A673 (cell line): ENCODE measurements around the gene TRIM32. TPM values are rescaled to one million over a fixed set of nuclear protein-coding genes. Genes with fewer than 3 reads are reported as not detected.

Experiments
- BruUV-seq: library from RNA; stranded (reverse); fragments of 400-500 nt; replicated peaks from 2 replicates; lab custom pipeline; 2021; lab: Mats Ljungman, UMichigan
- CTCF ChIA-PET: fragments of 300-600 bp; sonication (Branson Sonifier 250); formaldehyde crosslinking; loops from one replicate; lab custom pipeline; 2022; ENCODE audit warnings: antibody characterized with exemption; lab: Charles Lee
- POLR2A ChIA-PET: fragments of 300-600 bp; sonication (Branson Sonifier 250); formaldehyde crosslinking; loops from one replicate; lab custom pipeline; 2022; ENCODE audit warnings: antibody characterized with exemption; ENCODE audit not compliant: low non-redundant PET; lab: Charles Lee
- DNase-seq: peaks from one replicate; pipeline ENCODE4 v3.0.0-alpha.2; 2015; ENCODE audit warnings: low spot score
- H3K27ac ChIP-seq: fragments of 200-600 bp; sonication (generic); 2 replicates; pipeline ENCODE4 v1.5.1; 2016; ENCODE audit warnings: mixed run types, low read depth, mild to moderate bottlenecking, mixed read lengths, antibody characterized with exemption, low read length; ENCODE audit not compliant: poor library complexity, severe bottlenecking
- H3K27me3 ChIP-seq: fragments of 200-600 bp; sonication (generic); replicated peaks from 2 replicates; pipeline ENCODE4 v1.6.1; 2017; ENCODE audit warnings: mixed run types, low read depth, mild to moderate bottlenecking, mixed read lengths, antibody characterized with exemption, low read length; ENCODE audit not compliant: insufficient read depth, poor library complexity
- H3K36me3 ChIP-seq: fragments of 200-600 bp; sonication (generic); 2 replicates; pipeline ENCODE4 v1.6.1; 2016; ENCODE audit warnings: mixed run types, mild to moderate bottlenecking, mixed read lengths, antibody characterized with exemption, low read length; ENCODE audit not compliant: insufficient read depth, poor library complexity, severe bottlenecking
- H3K4me1 ChIP-seq: fragments of 200-600 bp; sonication (generic); 2 replicates; pipeline ENCODE4 v1.6.1; 2017; ENCODE audit warnings: mixed run types, mild to moderate bottlenecking, mixed read lengths, antibody characterized with exemption, low read length; ENCODE audit not compliant: insufficient read depth, poor library complexity, severe bottlenecking
- H3K4me3 ChIP-seq: fragments of 200-600 bp; sonication (generic); 2 replicates; pipeline ENCODE4 v1.5.1; 2016; ENCODE audit warnings: low read depth, mixed run types, mild to moderate bottlenecking, mixed read lengths, low read length; ENCODE audit not compliant: poor library complexity, severe bottlenecking
- H3K9me3 ChIP-seq: fragments of 200-600 bp; sonication (generic); 2 replicates; pipeline ENCODE4 v1.6.1; 2016; ENCODE audit warnings: mixed run types, low read depth, mild to moderate bottlenecking, mixed read lengths, antibody characterized with exemption, low read length; ENCODE audit not compliant: poor library complexity, severe bottlenecking
- EZH2 ChIP-seq: fragments of 200-600 bp; sonication (generic); IDR thresholded peaks from 2 replicates; pipeline ENCODE4 v1.6.1; 2017; ENCODE audit warnings: borderline replicate concordance, low read depth, mild to moderate bottlenecking, mixed read lengths, antibody characterized with exemption, low read length; ENCODE audit not compliant: poor library complexity, severe bottlenecking
- intact Hi-C: fragments of 100-400 bp; cut with micrococcal nuclease; formaldehyde crosslinking; loops from one replicate; pipeline ENCODE4 v1.10.0; 2022; ENCODE audit not compliant: unreplicated experiment
- total RNA-seq: library from RNA; stranded (reverse); gene quantifications from 2 replicates; pipeline ENCODE4 v1.2.3, GENCODE V29; 2021
- TF ChIP-seq, protein P1 (sequence below): fragments of 300-800, 200-600 bp; sonication (generic); conservative IDR thresholded peaks from 2 replicates; pipeline ENCODE4 v1.5.1; 2017; ENCODE audit warnings: low read depth, mild to moderate bottlenecking, antibody characterized with exemption, low read length, moderate library complexity, mixed read lengths

TRIM32 gene
- total RNA-seq, 1 experiment from 2014 or later, result 28.9 TPM

- Histone ChIP-seq H3K4me3 (no peak overlapping the region), H3K27ac (no peak overlapping the region), H3K36me3 (no peaks in the 10 kb centered on the region), H3K4me1 (no peaks in the 10 kb centered on the region), H3K27me3 (no peaks in the 10 kb centered on the region), H3K9me3 (no peaks in the 10 kb centered on the region)
- ChIA-PET POLR2A (no interaction called here), CTCF (no interaction called here)
- DNase-seq, result no peak
- TF ChIP-seq, protein P1, sequence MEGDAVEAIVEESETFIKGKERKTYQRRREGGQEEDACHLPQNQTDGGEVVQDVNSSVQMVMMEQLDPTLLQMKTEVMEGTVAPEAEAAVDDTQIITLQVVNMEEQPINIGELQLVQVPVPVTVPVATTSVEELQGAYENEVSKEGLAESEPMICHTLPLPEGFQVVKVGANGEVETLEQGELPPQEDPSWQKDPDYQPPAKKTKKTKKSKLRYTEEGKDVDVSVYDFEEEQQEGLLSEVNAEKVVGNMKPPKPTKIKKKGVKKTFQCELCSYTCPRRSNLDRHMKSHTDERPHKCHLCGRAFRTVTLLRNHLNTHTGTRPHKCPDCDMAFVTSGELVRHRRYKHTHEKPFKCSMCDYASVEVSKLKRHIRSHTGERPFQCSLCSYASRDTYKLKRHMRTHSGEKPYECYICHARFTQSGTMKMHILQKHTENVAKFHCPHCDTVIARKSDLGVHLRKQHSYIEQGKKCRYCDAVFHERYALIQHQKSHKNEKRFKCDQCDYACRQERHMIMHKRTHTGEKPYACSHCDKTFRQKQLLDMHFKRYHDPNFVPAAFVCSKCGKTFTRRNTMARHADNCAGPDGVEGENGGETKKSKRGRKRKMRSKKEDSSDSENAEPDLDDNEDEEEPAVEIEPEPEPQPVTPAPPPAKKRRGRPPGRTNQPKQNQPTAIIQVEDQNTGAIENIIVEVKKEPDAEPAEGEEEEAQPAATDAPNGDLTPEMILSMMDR, result no peak
- no peak for TF ChIP-seq EZH2
- BruUV-seq, result no TSS peak
- intact Hi-C loops, result no loop called here
Observed at GRCh38 chr9:116721411-116721810, 34.3 kb downstream of the TRIM32 start.

DNA sequence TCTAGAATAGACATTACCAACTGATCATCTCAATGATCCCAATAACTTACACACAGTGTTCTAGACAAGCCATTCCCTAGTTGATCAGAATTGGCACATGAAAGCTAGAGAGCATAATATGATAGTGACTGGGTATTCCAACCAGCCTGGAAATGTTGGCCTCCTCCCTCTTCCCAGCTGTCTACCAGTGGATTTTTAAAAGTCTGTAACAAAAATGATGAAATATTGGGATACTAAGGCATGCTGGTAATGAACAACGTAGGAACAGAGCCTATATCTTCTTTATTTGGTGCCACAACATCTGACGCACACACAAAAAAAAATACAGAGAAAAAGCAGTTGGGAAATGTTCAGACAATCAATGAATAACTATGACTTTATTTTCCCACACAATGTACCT, 34.8 kb downstream of the TRIM32 start:
- Histone ChIP-seq H3K9me3 (no peaks in the 10 kb centered on the region), H3K4me1 (no peaks in the 10 kb centered on the region), H3K27me3 (no peaks in the 10 kb centered on the region), H3K36me3 (no peaks in the 10 kb centered on the region), H3K27ac (no peak overlapping the region), H3K4me3 (no peak overlapping the region)
- no TSS peak for BruUV-seq
- ChIA-PET CTCF (no interaction called here), POLR2A (no interaction called here)
- no peak for DNase-seq
- intact Hi-C loops, result no loop called here
- TF ChIP-seq EZH2, result no peak
- TF ChIP-seq, protein P1, result no peak

DNA sequence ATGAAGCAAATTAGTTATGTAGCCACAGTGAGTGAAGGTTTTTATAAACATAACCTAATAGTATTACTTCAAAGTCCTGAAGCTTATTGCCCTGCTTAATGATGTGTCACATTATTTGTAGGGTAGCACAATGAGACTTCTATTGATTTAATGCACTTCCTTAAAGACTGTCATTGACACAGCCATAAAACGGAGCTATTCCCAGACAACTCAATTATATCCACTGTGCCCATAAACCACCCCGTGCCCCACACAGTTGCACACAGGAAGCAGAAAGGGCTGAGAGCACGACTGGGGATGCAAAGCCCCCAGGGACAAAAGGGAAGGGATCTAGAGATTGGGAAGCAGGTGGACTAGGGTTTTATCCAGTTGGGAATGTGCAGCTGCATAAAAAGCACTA, 37.0 kb downstream of the TRIM32 start:
- H3K27ac ChIP-seq, result no peak overlapping the region
- POLR2A ChIA-PET, result no interaction called here
- H3K9me3 ChIP-seq, result no peaks in the 10 kb centered on the region
- DNase-seq, result no peak
- no peaks in the 10 kb centered on the region for H3K36me3 ChIP-seq
- H3K4me1 ChIP-seq, result no peaks in the 10 kb centered on the region
- no peak for TF ChIP-seq EZH2
- TF ChIP-seq, protein P1, result no peak
- no peaks in the 10 kb centered on the region for H3K27me3 ChIP-seq
- CTCF ChIA-PET, result interaction anchor here (0.7 kb wide), 1 partner anchor 13 kb away, joined by 3 read pairs; no protein-coding TSS in a partner anchor
- BruUV-seq, result no TSS peak
- intact Hi-C loops, result no loop called here
- no peak overlapping the region for H3K4me3 ChIP-seq
